Activated T-helper 1 cell treated with anti-CD3 and anti-CD28 coated beads, Interleukin-2, amount 50 U/mL, for 16 hours (primary cell): ENCODE results near the gene NTN4.
"Not testable (repeated sequence)": the region's sequence is repeated elsewhere in the genome, so short reads cannot be mapped to it uniquely, and the experiment has no call there.

Experiments used
- DNase-seq, 2 donors: peaks; one replicate each; pipeline ENCODE4 v3.0.0-alpha.2; 2020; ENCODE audit warnings: low read depth in 1 of 2, low spot score in 1 of 2

The NTN4 gene

DNA sequence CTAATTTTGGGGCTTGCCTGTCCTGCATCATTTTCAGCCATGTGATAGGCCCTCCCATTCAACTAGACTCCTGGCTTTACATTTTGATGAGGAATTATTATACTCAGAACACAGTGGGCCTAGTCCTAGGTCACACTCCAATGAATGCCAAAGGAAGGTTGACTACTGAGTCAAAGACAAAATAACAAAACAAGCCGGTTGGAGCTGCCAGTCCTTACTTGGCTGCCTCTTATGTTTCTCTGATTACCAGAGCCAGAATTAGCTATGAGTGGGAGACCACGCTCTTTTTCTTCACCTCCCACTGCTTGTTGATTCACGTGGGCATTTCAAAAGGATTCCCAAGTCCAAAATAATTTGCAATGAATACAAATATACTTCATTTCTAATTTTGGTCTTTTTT, 161.2 kb downstream of the NTN4 start:
- DNase-seq: no peak

DNA sequence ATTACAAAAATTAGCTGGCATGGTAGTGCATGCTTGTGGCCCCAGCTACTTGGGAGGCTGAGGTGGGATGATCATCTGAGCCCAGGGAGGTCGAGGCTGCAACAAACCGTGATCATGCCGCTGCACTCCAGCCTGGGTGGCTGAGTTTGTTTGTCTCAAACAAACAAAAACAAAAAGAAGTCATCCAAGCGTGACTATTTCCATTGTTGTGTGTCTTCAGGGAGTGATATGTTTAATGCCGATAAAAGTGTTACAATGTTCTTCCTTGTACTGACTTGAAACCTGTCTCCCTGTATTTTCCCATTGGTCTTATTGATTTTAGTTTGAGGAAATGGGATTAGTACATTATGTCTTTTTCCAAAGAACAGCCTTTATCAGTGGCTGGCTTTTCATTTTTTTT, 163.7 kb downstream of the NTN4 start:
- DNase-seq: no peak

DNA sequence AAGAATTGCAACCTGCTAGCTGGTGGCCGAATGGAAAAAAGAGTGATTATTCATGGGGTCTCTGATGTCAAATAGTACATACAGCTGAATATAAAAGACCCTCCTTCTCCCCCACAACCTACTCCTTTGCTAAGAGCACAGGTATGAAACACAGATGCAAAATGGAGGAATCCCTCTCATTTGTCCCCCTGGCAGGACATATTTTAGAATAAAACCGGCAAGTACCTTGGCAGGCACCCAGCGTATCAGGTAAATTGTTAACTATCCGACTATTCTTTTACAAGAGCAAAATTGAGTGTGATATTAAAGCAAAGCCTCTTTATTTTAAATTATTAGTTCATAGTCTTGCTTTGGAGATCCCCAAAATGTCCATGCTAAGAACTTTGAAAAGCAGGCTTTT, 165.6 kb downstream of the NTN4 start:
- no peak for DNase-seq

DNA sequence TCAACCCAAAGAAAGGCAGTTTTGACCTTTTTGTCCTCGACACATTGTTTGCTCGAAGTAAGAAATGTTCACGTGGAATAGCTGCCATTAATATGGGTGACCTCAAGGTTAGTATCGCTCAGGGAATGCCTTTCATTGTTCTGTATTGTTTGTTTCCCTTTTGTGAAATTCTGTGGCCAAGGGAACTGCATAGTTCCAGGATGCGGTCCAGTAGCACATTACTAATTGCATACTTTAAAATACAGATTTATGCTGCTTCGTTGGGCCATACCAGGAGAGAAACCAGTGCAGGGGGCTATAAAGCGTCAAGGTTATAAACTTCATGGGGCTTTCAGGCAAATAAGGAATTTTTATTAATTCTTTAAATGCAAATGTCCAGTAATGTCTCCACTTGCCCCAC, 166.0 kb downstream of the NTN4 start:
- DNase-seq: no peak

DNA sequence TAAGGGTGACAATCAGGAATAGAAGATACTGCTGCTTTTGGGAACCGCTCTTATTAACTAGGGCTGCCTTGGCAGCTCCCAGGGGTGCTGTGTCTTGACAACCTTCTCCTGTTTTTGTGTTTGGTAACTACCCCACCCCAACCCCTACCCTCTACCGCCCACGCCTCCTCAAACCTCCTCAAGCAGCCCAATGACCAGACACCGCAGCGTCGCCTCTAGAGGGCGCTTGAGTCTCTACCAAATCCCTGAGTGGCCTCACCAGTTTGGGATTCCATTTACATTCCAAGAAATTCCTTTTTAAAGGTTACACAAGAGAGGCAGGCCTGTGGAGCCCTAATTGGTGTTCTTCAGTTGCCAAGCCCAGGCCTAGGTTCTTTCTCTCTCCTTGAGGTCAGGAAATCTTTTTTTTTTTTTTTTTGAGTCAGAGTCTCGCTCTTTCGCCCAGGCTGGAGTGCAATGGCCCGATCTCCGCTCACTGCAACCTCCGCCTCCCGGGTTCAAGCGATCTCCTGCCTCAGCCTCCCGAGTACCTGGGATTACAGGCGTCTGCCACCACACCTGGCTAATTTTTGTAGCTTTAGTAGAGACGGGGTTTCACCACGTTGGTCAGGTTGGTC, 166.9 kb downstream of the NTN4 start:
- no peak for DNase-seq

DNA sequence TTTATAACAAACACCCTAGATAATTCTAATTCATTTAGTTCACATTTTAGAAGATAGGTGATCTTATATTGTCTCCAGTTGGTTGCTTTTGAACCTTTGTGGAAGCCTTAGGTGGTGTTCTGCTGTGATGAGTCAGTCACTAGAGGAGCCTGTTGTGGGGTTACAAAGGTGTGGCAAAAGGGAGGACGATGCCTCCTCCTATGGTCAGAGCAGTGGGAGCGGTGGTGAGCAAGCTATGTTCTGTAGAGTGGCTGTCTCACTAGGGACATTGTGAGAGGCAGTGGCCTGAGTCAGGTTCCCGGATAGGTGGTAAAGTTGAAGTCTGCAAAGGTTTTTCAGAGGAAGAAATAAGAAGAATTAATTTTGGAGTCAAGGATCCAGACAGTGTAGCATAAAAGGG, 167.7 kb downstream of the NTN4 start:
- no peak for DNase-seq

DNA sequence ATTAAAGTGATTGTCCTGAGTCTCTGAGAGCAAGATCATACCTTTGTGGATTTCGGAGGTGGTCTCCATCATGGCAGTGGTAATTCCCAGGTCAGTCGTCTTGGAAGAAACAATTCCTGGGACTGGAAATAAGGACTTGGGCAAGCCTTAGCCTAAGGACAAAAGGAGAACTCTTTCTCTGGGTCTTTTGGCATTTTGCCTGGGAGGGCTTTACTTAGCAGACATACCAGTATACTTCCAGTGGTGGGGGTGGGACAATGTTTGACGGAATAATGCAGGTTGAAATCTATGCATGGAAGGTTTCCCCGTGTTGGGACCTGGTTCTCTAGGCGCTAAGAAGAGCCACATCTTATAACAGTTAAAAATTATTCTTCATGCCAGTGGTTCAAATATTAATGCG, 168.8 kb downstream of the NTN4 start:
- no peak for DNase-seq

DNA sequence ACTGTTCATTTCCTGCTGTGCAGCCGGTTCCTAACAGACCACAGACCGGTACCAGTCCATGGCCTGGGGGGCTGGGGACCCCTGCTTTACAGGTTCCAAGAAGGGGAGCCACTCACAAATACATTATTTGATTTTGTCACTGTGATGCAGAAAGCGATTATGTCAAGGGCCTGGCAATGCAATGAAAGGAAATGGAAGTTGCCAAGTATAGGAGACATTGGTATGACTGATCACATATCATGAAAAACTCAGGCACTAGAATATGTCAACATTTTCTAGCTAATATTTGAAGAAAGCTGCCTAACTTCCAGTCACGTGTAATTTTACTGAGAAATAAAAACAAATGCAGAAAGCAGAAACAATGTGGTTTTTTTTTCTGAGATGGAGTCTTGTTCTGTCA, 170.4 kb downstream of the NTN4 start:
- DNase-seq: no peak

DNA sequence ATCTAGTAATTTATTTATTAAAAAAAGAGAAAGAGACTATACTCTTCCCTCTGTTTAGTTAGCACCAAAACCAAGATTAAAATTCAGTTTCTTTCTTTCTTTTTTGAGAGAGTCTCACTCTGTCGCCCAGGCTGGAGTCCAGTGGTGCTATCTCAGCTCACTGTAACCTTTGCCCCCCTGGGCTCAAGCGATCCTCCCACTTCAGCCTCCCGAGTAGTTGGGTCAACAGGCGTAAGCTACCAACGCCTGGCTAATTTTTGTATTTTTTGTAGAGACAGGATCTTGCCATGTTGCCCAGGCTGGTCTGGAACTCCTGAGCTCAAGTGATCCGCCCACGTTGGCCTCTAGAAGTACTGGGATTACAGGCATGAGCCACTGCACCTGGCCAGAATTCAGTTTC, 174.1 kb downstream of the NTN4 start:
- DNase-seq: not testable (repeated sequence)

DNA sequence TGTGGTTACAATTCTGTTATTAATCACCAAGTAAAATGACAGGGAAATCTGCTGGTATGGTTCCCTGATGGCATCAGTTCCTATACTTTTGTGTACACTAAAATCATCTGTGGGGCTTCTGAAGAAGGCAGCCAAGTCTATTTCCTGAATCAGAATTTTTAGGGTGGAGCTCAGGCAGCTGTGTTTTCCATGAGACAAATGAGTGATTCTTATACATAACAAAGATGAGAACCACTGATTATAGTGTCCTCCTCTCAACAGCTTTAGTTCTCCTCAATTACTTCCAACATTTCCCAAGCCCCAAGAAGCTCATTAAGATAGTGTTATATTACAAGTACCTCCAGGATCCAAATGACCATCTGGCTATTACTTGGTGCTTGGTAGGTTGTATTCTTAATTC, 174.8 kb downstream of the NTN4 start:
- DNase-seq: no peak

DNA sequence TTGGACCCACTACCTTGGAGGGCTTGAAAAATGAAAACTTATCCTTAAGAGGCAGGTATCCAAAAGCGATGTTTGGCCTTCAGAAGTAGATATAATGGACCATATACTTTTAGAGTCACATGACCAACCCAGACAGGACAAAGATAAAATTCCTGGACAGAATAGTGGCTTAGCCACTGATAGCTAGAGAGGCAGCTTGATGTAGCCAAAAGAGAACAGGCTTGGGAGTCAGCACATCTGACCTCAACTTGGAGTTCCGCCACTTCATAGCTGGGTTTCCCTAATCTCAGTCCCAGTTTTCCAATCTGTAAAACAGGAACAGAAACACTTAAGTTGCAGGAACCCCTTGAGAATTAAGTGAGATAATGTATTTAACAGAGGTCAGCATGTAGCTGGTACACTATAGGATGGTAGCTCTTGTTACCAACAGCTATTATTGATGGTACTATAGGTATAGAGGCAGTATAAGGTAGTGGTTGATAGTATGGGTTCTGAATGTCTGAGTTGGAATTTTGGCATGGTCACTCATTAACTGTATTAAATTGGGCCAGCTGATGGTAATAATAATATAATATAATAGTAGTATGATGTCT, 176.1 kb downstream of the NTN4 start:
- DNase-seq: no peak

DNA sequence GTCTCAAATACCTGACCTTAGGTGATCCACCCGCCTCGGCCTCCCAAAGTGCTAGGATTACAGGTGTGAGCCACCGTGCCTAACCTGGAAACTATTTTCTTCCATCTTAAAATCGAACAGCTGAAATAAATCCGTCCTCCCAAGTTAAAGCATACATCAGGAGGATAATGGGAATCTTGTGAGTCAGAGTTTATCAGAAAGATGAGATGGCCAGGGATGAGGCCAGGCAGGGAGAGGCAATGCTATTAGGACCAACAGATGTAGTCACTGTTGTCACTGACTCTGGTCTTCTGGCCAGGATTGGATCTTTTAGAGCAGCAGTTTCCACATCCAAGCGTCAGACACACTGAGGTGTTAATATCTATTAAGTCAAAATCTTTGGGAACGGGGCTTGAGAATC, 177.5 kb downstream of the NTN4 start:
- DNase-seq: no peak

DNA sequence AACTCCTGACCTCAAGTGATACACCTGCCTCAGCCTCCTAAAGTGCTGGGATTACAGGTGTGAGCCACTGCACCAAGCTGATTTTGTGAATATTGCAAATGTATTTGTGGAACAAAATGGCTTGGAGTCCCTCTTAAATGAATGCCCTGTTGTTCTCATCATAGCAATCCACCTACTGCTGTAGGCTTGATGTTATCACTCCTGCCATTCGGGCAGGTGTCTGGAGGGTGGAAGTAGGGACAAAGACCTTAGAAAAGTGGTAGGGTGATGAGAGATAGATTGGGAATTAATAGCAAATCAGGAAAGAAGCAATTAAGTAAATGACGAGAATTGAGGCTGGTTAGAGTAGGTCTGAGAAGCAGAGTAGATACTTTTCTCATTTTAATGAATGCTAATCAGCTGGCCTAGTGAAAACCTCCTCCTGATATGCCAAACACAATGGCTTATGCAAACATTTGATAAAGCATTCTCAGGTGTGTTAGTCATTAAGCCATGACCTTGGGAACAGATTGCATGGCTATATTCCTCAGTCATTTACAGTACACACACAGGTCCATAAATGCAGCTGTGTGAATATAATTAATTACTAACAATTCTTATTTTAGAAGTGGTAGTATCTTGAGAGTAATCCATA, 178.8 kb downstream of the NTN4 start:
- DNase-seq: no peak

DNA sequence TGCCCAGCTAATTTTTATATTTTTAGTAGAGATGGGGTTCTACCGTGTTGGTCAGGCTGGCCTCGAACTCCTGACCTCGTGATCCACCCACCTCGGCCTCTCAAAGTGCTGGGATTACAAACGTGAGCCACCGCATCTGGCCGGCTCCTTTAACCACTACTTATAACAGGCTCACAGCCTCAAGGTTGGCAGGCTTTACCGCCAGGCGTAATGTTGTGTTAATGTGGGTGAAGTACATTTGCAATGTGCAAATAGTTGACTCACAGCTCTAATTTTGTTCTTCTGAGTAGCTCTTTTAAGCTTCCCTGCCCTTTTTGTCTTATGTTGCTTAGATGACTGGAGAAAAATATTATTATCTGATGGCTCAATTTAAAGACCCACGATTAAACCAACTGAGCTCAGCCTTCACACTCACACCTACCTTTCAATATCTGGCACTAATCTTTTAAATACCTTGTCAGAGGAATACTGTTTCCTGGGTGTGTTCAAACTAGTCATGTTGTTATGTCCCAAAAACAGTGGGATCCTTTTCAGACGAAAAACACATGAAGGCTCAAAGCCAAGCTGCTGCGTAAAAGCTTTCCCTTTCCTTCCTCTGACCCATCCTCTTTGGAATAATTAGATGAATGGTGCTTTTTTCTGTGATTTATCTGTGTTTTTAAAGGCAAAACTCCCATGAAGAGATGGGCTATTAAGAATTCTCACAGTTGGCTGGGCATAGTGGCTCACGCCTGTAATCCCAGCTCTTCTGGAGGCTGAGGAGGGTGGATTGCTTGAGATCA, 182.1 kb downstream of the NTN4 start:
- no peak for DNase-seq
